Suppressor macrophage (primary cell): ENCODE data around the gene TMC6.
"Not testable (repeated sequence)": the region's sequence is repeated elsewhere in the genome, so short reads cannot be mapped to it uniquely, and the experiment has no call there.

Source experiments
- DNase-seq, 4 experiments: peaks; one replicate each; pipeline ENCODE4 v3.0.0-alpha.2; 2020 to 2022

TMC6 gene

DNA sequence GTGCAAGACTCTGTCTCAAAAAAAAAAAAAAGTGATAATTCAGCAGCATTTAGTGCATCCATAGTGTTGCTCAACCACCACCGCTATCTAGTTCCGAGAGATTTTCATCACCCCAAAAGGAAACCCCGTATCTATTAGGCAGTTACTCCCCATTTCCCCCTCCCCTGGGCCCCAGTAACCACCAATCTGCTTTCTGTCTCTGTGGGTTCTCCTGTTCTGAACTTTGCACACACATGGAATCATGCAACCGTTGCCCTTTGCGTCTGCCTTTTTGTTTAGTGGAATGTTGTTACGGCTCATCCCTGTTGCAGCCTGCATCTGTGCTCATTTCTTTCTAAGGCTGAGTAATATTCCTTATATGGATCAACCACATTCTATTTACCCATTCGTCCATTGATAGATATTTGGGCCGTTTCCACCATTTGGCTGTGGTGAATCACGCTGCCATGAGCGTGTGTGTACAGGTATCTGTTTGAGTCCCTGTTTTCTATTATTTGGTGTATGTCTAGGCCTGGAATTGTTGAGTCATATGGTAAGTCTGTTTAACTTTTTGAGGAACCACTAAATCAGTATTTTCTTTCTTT lies 31.1 kb upstream of the TMC6 start:
- peak in 3 of 4 experiments; percentile 36 to 53 (median 44) for DNase-seq

DNA sequence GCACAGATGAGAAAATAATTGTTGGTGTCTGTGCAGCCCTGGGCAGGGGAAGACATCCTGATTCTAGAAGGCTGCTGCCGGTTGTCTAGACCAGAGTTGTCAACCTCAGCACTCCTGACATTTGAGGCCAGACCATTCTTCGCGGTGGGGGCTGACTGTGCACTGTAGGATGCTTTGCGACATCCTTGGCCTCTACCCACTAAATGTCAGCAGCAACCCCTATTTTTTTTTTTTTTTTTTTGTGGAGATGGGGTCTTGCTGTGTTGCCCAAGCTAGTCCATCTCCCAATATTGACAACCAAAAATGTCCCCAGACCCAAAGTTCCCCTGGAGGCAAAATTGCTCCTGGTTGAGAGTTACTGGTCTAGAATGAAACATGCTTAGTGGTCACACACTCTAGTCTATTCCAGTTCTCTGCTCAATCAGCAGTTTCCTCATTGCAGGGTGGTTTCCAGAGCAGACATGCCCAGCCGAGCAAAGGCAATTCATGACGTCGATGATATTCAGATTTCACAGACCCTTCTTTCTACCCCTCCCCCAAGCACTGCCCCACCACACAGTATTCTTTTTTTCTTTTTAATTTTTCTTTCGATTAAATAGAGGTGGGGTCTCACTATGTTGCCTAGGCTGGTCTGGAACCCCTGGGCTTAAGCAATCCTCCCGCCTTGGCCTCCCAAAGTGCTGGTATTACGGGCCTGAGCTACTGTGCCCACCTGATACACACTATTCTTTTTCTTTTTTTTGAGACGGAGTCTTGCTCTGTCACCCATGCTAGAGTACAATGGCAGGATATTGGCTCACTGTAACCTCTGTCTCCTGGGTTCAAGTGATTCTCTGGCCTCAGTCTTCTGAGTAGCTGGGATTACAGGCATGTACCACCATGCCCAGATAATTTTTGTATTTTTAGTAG lies 26.6 kb upstream of the TMC6 start:
- peak; percentile 86 to 94 (median 90) for DNase-seq

DNA sequence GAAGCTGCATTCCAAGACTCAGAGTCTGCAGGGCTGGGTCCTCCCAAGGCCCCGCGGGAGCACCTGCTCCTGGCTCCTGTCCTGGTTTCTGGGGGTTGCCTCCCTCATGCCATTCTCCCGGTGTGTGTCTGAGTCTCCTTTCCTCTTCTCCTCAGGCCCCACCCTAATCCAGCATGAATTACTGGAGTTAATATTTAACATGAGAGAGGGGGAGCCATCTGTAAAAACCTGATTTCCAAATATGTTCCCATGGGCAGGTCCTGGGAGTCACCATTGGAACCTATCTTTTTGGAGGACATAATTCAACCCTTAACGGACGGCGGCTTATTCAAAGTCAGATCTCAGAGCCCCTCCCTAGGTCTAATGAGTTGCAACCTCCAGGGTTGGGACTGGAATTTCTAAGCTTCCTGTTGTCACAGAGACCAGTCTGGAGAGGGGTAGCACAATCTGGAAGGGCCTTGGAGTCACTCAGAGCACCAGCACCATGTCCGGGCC lies 23.0 kb upstream of the TMC6 start:
- DNase-seq = no peak

DNA sequence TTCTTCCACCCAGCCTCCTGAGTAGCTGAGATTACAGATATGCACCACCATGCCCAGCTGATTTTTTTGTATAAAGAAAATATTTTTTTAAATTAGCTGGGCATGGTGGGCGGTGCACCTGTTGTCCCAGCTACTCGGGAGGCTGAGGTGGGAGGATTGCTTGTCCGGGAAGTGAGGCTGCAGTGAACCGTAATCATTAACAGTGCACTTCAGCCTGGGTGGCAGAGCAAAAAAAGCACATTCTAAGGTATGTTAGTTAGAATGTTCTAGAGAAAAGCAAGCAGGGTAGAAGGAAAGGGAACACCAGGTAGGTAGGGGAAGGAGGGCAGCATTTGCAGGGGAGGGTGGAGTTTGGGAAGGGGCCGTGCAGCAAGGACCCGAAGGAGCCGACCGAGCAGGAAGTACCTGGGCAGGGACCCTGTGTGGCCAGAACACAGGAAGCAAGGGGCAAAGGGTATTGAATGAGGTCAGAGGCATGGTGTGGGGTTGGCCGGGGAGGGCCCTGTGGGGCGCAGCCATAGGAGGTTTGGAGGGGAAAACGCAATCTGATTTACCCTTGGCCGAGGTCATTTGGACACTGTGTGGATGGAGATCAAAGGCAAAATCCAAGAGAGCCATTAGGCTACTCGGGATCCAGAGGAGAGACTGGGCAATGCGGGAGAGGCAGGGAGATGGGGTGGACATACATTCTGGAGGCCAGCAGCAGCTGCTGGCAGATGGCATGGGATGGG lies 19.9 kb upstream of the TMC6 start:
- no peak for DNase-seq

DNA sequence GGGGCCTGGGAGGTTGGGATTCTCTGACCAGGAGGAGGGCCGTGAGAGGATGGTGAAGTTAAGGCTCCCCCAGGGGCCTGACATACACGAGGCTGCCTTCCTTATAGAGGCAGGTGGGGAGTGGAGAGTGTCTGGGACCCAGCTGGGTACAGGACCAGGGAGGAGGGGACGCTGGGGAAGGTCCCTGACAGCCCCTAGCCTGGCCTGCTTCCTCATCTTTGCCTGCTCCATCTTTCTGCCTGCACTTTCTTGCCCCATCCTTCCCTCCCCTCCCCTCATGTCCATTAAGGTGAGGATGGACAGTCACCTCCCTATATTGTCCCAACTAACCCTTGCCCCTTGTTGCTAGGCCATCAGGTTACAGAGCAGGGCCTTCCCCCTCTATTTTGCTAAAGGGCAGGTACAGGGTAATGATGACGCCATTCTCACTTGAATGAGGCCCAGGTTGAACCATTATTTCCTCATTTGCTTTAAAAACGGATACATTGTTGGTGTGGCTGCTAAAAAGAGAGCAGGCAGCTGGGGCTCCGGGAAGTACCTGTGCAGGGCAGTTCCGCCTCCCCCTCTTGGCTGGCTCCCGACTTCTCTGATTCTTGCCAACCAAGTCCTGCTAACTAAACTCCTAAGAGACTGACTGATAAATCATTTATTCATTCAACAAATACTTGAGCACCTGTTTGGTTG lies 18.9 kb upstream of the TMC6 start:
- no peak for DNase-seq

DNA sequence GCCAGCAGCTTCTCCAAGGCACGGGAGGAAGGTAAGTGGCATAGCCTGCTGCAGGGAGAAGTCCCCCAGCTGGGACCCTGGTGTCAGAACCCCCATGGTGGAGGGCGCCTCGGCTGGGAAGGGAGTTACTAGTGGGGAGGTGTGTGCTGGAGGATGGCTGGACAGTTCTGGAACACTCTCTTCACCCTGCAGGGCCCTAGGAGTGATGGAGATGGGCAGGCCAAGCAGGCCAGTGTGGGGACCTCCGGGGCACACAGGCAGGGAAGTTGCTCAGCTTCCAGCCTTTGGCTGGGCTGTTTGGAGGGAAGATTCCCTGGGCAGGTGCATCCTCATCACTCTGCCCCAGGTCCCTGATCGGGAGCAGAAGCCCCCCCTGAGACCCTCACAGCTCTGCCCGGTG lies 18.3 kb upstream of the TMC6 start:
- no peak for DNase-seq

DNA sequence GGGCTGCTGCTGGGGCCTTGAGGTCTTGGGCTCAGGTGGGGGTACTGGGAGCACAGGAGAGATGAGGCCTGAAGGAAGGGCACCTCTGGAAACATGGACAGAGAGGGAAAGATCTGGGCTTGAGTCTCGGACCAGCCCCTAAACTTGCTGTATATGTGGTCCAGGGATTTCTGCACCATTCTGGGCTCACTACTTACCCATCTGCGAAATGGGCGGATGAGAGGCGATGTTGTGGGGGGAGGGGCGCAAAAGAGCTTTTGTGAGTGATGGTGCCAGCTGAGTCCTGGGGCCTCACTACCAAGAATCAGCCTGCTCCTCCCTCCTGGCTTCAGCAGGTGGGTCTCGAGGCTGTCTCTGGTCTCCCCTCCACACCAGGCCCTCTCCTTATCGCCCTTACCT lies 17.9 kb upstream of the TMC6 start:
- DNase-seq = no peak

DNA sequence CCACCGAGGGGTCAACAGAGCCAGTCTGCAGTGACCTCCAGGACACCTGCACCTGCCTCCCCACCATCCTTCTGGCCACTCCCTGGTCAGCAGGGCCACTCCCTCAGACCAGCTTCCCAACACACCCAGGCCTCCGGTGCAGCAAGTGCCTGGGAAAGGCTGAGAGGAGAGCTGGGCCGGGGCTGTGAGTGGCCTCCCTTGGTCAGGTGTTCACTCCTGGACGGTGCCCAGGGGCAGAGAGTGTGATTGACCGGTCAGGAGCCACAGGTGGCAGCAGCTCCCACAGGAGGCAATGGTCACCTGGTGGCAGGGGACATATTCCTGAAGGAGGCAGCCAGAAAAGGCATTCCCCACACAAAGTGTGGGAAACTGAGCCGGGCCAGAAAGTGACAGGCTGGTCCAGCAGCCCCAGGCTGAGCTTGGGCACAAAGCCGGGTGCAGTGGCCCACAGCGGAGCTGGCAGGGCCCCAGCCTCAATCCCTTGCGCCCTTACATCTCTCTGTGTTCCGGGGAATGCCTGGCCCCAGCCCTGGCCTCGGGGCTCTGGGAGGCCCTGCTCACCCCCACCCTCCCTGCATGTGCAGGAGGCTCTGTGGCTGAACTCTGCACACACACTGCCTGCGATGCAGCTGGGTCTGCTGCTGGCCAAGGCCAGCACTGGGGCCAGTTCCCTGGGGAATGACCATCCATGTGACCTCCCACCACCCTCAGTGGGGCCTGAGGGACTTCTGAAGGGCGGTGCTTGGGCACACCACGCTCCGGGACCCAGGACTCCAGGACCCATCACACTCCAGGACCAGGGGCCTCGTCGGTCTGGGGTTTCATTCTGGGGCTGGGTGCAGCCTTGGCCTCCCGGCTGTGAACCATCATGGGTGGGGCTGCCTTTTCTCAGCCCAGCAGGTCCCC lies 16.4 kb upstream of the TMC6 start:
- DNase-seq = peak in 1 of 4 experiments; percentile 28

DNA sequence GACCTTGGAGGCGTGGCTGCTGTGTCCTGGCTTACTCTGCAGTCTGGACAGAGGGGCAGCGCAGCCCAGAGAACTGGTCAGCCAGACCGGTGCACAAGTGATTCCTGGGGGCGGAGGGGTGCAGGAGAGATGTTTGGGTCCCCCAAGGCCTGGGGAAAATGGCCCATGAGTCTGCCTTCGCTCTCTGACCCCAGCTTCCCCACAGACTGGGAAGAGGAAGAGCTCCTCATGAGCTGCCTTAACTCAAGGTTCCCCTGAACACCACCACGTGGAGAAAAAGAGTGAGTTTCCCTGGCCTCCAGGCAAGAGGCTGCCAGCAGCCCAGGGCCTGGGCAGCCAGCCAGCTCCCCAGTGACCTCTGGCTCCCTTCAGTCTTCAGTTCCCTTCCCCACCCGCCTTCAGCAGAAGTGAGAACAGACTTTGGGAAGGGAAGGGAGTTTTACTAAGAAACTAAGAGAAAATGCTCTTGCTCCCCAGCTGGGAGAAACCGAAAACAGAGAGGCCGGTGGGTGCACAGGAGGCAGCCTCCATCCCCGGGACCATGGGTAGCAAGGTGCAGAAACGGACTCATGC lies 15.7 kb upstream of the TMC6 start:
- DNase-seq = peak; percentile 97 to 99 (median 98)

DNA sequence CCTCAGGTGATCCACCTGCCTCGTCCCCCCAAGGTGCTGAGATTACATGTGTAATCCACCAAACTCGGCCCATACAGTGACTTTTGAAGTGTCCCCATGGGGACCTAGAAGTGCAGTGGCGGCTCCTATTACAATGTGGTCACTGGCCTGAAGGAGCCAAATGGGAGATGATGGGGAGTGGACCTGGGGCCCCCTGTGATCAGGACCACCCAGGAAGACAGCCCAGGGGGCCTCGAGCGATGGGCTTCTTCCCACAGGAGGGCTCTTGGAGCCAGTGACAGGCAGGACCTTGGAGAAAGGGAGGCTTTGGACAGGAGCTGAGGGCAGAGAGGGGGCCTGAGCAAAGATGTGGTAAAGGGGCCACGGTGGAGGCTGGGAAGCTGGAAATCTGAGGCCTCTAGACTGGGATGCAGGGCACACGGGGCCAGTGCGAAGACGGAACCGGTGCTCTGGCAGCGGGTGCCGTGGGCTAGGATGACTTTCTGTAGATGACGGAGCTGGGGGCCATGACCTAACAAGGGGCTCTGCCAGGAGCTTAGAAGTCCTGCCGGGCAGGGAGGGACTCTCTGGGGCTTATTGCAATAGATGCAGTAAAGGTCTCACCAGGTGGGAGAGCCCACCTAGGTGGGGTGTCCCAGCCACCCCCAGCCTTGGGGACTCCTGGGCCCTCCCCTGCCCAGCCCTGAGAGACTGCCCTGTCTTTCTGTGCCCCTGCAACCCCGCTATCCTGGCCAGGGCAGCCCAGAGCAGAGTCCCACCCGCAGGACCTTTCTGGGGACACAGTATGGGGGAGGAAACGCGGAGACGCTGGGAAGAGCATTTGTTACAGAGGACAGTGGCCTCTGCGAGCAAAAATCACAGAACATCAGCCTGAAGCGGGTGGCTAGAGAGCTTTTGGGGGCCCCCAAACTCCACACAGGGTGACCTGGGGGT lies 14.9 kb upstream of the TMC6 start:
- DNase-seq = no peak

DNA sequence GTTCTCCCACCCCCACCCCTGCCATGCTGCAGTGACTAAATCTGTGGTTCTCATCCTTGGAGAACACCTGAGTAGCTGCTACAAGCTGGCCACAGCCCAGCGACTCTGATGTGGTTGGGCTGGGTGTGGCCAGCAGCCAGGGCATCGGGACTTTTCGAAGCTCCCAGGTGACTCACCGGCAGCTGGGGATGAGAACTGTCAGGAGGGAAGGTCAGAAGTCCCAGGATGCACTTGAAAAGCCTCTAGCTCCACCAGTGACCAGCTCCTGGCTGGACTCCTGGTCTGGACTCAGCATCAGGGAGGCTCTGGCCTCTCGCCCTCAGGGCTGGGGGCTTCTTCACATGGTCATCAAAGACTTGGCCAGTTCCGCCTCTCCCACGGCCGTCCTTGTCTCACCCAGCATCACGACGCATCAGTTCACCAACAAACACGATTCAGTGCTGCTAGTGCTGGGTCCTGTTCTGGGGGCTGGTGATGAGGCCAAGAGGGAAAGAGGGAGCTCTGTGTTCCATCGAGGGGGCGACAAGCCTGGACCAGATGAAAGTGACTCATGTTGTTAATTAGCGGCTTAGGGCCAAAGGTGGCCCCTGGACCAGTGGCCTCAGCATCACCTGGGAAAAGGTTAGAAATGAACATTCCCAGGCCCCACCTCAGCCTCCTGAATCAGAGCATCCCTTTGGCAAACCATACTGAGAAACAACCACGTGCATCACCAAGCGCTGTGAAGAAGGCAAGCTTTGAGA lies 13.7 kb upstream of the TMC6 start:
- DNase-seq = peak in 1 of 4 experiments; percentile 38

DNA sequence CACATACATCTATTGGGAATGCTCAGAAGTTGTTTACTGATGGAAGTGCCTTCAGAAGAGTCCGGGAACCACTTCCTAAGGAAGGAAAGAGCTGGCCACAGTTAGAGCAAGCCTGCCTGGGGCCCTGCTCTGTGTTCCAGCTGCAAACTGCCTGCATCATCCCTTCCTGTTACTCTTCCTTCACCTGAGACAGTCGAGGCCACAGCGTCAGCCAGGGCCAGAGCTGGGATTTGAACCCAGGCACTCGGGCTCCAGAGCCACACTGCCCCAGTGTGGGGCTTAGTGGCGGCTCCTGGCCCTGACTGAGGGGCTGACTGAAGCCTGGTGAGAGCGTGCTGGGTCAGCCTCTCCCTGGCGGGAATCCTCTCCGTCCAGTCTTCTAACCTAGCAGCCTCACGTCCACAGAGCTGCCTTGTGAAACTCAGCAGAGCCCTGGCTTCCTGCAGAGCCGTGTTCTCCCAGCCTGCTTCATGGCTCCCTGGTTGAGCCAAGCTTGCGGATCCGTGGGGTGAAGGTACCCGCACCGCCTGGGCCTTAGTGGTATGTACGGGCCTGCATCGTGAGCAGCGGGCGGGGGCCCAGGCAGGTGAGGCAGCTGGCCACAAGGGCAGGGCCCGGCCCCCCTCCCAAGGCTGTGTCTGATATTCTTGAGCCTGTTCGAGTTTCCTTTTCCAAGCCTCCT lies 13.0 kb upstream of the TMC6 start:
- no peak for DNase-seq

DNA sequence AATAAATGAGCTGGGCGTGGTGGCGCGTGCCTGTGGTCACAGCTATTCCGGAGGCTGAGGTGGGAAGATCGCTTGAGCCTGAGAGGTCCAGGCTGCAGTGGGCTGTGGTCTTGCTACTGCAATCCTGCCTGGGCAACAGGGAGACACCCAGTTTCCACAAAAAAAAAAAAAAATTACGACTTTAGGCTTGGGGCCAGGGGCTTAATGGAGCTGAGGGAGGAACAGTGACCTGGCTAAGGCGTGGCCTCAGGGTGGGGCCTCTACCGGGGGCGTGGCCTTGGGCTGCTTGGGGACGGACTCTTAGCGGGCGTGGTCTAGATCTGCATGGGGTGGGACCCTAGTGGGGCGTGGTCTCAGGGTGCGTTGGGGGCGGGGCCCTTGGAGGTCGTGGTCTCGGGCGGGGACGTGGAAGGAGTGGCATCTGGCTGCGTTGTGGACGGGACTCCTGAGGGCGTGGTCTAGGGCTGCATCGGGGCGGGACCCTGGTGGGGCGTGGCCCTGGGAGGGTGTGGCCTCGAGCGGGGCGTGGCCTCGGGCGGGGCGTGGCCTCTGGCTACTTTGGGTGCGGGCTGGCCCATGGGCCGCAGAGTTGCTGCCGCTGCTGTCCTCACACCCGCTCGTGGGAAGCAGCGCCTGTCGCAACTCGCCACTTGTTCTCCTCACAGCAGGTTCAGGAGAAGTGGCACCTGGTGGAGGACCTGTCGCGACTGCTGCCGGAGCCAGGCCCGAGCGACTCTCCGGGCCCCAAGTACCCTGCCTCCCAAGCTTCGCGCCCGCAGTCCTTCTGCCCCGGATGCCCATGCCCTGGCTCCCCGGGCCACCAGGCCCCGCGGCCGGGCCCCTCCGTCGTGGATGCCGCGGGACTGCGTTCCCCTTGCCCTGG lies 11.9 kb upstream of the TMC6 start:
- peak; percentile 96 to 98 (median 96) for DNase-seq

DNA sequence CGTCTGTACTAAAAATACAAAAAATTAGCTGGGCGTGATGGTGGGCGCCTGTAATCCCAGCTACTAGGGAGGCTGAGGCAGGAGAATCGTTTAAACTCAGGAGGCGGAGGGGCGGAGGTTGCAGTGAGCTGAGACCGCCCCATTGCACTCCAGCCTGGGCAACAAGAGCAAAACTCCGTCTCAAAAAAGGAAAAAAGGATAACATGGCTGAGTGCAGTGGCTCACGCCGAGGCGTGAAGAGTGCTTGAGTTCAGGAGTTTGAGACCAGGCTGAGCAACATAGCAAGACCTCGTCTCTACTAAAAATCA lies 11.3 kb upstream of the TMC6 start:
- not testable (repeated sequence) for DNase-seq

DNA sequence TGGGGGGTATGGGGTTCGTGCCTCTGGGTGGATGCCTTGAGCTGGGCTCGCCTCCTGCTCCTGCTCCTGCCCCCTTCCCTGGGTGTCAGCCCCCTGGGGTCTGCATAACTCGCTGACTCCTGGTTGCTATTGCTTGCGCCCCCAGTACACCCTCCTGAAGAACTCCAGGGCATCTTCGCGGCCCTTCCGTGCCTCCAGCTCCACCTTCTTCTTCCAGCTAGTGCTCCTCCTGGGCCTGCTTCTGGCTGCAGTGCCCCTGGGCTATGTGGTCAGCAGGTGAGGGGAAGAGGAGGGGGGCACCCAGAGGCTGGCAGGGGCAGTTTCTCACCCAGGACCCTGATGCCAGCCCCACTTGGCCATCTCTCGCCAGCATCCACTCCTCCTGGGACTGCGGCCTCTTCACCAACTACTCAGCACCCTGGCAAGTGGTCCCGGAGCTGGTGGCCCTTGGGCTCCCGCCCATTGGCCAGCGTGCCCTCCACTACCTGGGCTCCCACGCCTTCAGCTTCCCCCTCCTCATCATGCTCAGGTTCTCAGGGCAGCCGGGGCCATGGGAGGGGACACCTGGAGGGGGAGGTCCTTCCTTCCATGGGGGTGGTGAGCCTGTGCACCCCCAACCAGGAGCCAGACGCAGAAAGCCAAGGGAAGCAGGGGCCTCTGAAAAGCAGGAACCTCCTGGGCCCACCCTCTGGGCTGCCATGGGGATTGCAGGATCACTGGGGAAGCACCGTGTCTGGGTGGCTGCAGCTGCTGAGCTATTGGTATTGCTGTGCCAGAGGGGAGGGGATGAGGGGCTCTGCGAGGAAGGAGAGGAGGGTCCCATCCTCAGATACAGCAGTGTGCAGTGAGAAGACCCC lies 9.9 kb upstream of the TMC6 start:
- peak in 3 of 4 experiments; percentile 50 to 69 (median 58) for DNase-seq

DNA sequence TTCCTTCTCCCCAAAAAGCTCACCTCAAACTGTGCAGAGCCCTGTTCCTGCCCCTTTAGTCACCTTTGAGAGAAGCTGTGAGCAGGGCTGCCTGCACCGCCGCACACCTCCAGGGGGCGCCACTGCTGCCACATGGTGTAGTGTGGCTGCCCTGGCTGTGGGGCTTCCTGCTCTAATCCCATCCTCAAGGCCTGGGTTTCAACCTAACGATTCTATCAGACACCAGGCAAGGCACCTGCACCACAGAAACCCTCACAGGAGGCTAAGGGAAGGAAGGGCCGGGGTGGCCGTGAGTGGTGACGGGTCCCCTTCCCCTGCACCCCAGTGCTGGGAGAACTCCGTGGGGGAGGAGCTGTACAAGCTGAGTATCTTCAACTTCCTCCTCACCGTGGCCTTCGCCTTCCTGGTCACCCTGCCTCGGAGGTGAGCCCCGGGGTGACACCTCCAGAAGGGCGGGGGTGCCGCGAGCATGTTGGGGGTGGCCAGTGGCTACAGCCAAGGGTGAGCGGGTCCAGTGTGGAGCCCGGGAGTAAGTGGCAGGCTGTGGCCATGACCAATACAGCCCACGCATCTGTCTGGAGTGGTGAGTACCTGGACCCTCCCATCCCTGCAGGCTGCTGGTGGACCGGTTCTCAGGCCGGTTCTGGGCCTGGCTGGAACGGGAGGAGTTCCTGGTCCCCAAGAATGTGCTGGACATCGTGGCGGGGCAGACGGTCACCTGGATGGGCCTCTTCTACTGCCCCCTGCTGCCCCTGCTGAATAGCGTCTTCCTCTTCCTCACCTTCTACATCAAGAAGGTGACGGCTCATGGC lies 9.0 kb upstream of the TMC6 start:
- peak in 2 of 4 experiments; percentile 44 to 61 for DNase-seq
